LNCaP clone FGC (cell line): ENCODE results near the gene PHF2.

Source experiments
- DNase-seq: peaks from one replicate; pipeline ENCODE4 v3.0.0-alpha.2; 2011; ENCODE audit warnings: low read depth
- H3K4me3 ChIP-seq: 2 replicates; pipeline ENCODE4 v1.5.1; 2011; ENCODE audit warnings: mild to moderate bottlenecking, low read depth, low read length, control low read depth
- TF ChIP-seq, protein P1 (sequence below): IDR thresholded peaks from 2 replicates; pipeline ENCODE4 v1.5.1; 2012; ENCODE audit warnings: mild to moderate bottlenecking; ENCODE audit not compliant: control insufficient read depth, insufficient read depth; ENCODE audit errors: extremely low read depth

Gene PHF2

DNA sequence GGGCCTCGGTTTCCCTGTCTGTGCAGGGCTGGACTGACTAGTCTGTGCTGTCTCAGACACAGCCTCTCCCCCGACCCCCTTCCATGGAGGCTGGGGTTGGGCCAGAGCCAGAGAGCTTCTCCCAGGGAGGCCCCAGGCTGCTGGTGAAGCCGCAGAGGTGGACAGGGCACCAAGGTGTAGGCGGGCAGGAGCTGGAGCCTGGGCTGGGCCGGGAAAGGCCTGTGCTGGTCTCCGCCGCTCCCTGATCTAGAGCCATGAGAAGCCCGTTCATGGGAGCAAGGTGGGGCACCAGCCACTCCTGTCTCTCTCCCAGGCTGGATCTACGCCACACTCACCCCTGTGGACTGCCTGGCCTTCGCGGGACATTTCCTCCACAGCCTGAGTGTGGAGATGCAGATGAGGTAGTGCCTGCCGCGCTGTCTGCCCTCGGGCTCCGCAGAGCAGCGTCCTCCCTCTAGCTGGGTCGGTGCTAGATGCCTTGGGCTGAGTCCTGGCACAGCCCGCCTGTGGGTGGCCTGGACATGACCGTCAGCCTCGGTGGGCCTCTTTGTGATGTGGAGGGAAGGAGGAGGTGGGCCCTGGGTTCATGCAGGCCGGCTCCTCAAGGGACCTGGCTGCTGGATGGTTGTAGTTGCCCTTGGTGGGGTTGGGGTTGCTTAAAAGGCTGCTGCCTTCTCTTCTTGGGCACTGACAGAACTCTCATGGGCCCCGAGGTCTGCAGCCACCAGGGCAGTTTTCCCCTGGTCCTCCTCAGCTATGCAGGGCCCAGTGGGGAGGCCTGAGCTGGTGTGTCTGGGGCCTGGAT lies 79.4 kb downstream of the PHF2 start:
- no peak overlapping the region for H3K4me3 ChIP-seq
- TF ChIP-seq, protein P1, sequence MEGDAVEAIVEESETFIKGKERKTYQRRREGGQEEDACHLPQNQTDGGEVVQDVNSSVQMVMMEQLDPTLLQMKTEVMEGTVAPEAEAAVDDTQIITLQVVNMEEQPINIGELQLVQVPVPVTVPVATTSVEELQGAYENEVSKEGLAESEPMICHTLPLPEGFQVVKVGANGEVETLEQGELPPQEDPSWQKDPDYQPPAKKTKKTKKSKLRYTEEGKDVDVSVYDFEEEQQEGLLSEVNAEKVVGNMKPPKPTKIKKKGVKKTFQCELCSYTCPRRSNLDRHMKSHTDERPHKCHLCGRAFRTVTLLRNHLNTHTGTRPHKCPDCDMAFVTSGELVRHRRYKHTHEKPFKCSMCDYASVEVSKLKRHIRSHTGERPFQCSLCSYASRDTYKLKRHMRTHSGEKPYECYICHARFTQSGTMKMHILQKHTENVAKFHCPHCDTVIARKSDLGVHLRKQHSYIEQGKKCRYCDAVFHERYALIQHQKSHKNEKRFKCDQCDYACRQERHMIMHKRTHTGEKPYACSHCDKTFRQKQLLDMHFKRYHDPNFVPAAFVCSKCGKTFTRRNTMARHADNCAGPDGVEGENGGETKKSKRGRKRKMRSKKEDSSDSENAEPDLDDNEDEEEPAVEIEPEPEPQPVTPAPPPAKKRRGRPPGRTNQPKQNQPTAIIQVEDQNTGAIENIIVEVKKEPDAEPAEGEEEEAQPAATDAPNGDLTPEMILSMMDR, result no peak
- DNase-seq, result no peak

DNA sequence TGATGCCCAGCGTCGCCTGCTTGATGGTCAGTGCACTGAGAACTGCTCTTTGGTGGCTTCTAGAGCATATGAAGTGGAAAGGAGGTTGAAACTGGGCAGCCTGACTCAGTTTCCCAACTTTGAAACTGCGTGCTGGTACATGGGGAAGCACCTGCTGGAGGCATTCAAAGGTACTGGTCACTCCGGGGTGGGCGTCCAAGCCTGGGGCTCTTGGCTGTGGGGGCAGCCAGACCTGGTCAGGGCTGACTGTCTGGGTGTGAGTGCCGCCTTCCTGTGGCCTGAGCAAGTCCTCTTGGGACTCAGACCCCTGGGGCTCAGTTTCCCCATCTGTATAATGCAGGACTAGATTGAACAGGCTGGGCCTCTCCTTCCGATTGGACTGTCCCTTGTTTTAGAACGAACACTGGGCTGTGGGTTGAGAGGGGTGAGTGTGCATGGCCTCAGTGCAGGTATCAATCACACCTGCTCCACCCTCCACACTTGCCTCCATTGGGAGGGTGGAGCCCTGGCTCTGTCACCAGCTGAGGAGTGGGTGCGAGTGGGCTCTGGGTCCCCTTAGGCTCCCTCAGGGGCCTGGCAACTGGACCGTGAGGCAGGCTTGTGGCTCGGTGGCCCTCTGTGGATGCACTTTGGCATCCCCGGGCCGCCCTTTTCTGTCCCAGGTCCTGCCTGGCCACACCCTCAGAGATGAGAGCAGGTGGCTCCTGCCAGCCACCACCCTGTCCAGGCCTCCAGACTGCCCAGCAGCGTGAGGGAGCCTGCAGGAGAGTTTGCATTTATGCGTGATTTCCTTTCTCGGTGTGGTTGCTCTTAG lies 80.2 kb downstream of the PHF2 start:
- TF ChIP-seq, protein P1, result no peak
- H3K4me3 ChIP-seq, result no peak overlapping the region
- no peak for DNase-seq

DNA sequence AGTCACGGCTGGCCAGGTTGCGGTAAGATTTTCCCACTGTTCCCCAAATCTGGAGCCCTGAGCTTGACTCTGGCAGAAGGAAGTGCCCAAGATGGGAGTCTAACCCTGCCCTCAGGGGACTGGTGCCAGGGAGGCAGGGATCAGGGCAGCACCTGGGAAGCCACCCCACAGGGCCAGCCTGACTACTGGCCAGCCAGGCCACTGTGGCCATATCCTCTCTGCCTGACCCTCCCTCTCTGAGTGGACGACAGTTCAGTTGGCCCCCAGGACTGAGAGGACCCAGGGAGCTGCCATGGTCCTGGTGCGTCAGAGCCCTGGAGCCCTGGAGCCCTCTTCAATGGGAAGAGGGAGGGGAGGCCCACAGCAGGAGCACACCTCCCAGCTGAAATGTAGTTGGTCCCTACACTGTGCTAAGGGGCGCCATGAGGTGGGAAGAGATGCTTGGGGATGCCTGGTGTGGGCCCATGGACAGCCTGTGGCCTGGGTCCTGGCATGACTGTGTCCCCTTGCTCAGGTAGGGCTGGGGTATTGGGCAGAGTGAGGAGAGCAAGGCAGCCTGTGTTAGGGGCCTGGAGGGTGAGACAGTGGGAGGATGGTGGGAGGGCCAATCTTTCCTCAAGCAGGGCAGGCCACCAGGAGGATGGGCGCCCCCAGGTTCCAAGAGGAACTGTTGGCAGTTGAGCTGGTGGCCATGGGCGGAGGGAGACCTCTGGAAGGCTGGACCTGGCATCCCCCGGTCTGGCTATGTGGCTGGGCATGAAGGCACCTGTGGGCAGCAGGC lies 81.1 kb downstream of the PHF2 start:
- TF ChIP-seq, protein P1, result no peak

DNA sequence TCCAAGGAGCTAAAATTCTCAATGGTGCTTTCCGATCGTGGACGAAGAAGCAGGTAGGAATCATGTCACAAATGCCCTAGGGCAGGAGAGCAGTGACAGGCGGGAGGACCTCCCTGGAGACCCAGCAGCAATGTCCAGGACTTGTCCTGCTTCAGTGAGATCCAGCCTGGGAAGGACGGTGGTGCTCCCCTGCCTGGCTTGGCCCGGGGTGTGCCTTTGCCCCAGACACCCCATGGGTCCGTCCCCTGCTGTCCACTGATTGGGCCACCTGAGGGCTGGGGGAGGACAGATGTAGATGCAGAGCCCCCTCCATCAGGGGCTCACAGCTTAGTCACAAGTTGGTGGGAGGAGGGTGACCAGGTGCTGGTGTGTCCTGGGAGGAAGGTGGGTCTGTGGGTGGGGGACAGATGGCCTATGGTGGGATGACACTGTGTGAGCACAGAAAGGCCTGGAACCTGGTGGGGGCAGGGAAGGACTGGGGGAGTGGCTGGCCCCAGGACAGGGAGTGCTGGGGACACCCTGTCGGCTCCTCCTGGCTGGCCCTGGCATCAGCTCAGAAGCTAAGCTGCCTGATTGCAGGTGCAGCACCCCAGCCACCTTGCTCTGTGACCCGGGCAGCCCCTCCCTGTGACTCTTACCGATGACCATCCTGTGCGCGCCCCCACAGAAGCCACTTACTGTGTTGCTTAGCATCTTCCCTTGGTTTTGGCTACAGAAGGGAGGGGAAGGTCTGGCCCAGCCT lies 82.0 kb downstream of the PHF2 start:
- TF ChIP-seq, protein P1, result no peak
- no peak overlapping the region for H3K4me3 ChIP-seq
- DNase-seq, result no peak

More for the DNA sequence above, 81.1 kb downstream of the PHF2 start:
- H3K4me3 ChIP-seq, result no peak overlapping the region
- no peak for DNase-seq

DNA sequence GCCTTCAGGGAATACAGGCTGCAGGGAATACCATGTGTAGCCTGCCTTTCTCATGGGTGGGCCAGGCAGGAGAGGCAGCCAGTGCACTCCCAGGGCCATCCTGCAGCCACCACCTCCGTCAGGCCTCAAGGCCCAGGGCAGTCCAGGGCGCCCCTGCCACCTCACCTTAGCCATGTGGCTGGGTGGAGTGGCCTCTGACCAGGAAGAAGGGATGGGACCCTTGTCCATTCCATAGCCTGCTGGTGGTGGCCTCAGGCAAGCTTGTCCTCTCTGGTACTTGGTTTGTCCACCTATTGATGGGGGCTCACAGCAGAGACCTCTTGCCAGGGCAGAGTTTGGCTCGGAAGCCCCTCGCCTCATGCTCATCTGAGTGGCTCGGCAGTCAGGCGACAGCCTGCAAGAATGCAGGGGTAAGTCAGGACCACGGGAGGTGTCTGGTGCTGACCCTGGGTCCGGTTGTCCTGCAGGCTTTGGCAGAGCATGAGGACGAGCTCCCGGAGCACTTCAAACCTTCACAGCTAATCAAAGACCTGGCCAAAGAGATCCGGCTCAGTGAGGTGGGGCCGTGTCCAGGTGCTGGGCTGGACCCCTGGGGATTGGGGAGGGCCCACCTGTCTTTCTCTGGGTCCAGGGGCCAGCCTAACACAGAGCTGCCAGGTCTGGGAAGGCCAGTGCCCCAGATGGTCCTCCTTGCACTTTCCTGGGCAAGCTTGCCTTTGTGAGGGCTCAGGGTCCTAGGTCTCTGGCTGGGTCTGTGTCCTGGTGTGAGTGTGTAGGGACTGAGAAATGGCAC lies 82.9 kb downstream of the PHF2 start:
- H3K4me3 ChIP-seq, result no peak overlapping the region
- no peak for DNase-seq
- TF ChIP-seq, protein P1, result no peak
